HL-60 (cell line): ENCODE results near the gene FLNB.

Source experiments
- DNase-seq, 2 experiments: peaks; one replicate each; pipeline ENCODE4 v3.0.0-alpha.2; 2010 to 2020; ENCODE audit warnings: low read depth in 1 of 2, low spot score in 1 of 2
- H3K27ac ChIP-seq: fragments of 250-450 bp; sonication (Bioruptor Pico); replicated peaks from 2 replicates; pipeline ENCODE4 v1.5.1; 2020; ENCODE audit warnings: mild to moderate bottlenecking, moderate library complexity
- H3K27me3 ChIP-seq: fragments of 250-450 bp; sonication (Bioruptor Pico); 2 replicates; pipeline ENCODE4 v1.5.1; 2021; ENCODE audit warnings: mild to moderate bottlenecking, moderate library complexity; ENCODE audit not compliant: insufficient read depth, poor library complexity, severe bottlenecking
- H3K4me3 ChIP-seq: replicated peaks from 2 replicates; pipeline ENCODE4 v1.5.1; 2011; ENCODE audit warnings: mild to moderate bottlenecking, control low read depth, low read length; ENCODE audit not compliant: insufficient read depth
- GABPA ChIP-seq: IDR thresholded peaks from 2 replicates; pipeline ENCODE4 v1.6.1; 2012; ENCODE audit warnings: low read depth
- POLR2AphosphoS5 ChIP-seq: IDR thresholded peaks from 2 replicates; pipeline ENCODE4 v1.6.1; 2012; ENCODE audit warnings: low read depth
- SPI1 ChIP-seq: IDR thresholded peaks from 2 replicates; pipeline ENCODE4 v1.6.1; 2012; ENCODE audit warnings: low read depth, mild to moderate bottlenecking, borderline replicate concordance
- TF ChIP-seq, protein P1 (sequence below): IDR thresholded peaks from one replicate; pipeline ENCODE4 v1.5.1; 2011; ENCODE audit warnings: low read length, control low read depth, inconsistent platforms; ENCODE audit not compliant: insufficient read depth
- TF ChIP-seq, protein P2 (sequence below): IDR thresholded peaks from 2 replicates; pipeline ENCODE4 v1.6.1; 2012; ENCODE audit warnings: low read depth; ENCODE audit not compliant: insufficient replicate concordance

FLNB gene

DNA sequence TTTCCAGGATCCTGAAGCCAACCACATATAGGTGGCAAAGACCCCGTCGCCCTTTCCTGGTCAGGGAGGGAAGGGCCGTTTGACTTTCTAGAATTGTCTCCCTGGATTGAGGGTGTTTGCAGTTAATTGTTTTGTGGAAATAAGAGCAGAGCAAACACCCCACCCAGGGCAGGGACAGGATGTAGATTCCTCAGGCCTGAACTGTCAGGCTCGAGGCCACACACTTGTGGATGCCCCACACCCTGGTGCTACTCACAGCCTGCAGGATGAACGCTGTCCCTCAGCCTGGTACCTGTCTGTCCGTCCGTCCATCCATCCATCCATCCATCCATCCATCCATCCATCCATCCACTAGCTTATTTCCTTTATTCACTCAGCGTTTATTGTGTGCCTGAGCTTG is 29.9 kb upstream of the FLNB start:
- DNase-seq: no peak
- H3K27me3 ChIP-seq: no peaks in the 10 kb centered on the region
- H3K27ac ChIP-seq: no peak overlapping the region
- no peak for TF ChIP-seq GABPA
- TF ChIP-seq, protein P1, sequence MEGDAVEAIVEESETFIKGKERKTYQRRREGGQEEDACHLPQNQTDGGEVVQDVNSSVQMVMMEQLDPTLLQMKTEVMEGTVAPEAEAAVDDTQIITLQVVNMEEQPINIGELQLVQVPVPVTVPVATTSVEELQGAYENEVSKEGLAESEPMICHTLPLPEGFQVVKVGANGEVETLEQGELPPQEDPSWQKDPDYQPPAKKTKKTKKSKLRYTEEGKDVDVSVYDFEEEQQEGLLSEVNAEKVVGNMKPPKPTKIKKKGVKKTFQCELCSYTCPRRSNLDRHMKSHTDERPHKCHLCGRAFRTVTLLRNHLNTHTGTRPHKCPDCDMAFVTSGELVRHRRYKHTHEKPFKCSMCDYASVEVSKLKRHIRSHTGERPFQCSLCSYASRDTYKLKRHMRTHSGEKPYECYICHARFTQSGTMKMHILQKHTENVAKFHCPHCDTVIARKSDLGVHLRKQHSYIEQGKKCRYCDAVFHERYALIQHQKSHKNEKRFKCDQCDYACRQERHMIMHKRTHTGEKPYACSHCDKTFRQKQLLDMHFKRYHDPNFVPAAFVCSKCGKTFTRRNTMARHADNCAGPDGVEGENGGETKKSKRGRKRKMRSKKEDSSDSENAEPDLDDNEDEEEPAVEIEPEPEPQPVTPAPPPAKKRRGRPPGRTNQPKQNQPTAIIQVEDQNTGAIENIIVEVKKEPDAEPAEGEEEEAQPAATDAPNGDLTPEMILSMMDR: no peak
- TF ChIP-seq POLR2AphosphoS5: no peak
- TF ChIP-seq, protein P2, sequence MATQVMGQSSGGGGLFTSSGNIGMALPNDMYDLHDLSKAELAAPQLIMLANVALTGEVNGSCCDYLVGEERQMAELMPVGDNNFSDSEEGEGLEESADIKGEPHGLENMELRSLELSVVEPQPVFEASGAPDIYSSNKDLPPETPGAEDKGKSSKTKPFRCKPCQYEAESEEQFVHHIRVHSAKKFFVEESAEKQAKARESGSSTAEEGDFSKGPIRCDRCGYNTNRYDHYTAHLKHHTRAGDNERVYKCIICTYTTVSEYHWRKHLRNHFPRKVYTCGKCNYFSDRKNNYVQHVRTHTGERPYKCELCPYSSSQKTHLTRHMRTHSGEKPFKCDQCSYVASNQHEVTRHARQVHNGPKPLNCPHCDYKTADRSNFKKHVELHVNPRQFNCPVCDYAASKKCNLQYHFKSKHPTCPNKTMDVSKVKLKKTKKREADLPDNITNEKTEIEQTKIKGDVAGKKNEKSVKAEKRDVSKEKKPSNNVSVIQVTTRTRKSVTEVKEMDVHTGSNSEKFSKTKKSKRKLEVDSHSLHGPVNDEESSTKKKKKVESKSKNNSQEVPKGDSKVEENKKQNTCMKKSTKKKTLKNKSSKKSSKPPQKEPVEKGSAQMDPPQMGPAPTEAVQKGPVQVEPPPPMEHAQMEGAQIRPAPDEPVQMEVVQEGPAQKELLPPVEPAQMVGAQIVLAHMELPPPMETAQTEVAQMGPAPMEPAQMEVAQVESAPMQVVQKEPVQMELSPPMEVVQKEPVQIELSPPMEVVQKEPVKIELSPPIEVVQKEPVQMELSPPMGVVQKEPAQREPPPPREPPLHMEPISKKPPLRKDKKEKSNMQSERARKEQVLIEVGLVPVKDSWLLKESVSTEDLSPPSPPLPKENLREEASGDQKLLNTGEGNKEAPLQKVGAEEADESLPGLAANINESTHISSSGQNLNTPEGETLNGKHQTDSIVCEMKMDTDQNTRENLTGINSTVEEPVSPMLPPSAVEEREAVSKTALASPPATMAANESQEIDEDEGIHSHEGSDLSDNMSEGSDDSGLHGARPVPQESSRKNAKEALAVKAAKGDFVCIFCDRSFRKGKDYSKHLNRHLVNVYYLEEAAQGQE: no peak
- no peak for TF ChIP-seq SPI1
- no peak overlapping the region for H3K4me3 ChIP-seq

DNA sequence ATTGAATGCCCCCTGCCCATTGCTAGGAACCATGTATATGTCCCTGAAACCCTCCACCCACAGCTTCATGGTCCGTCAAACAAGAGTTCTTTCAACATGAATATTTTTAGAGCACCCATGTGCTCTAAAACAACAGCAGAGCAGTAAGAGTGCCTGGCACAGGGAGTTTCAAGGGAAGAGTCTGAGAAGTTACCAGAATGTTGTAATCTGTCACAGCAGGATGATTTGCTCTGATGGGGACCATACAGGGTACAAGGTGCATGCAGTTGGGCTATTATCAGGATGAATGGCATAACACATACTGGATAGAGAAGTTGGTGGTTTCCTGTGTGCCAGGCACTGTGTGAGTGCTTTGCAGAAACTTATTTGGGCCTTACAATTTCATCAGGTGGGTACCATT is 27.8 kb upstream of the FLNB start:
- TF ChIP-seq, protein P2: no peak
- TF ChIP-seq SPI1: no peak
- TF ChIP-seq POLR2AphosphoS5: no peak
- no peak for TF ChIP-seq GABPA
- TF ChIP-seq, protein P1: no peak
- H3K27ac ChIP-seq: peak overlapping the region; percentile 35; the same call in 1 of the 2 replicates

DNA sequence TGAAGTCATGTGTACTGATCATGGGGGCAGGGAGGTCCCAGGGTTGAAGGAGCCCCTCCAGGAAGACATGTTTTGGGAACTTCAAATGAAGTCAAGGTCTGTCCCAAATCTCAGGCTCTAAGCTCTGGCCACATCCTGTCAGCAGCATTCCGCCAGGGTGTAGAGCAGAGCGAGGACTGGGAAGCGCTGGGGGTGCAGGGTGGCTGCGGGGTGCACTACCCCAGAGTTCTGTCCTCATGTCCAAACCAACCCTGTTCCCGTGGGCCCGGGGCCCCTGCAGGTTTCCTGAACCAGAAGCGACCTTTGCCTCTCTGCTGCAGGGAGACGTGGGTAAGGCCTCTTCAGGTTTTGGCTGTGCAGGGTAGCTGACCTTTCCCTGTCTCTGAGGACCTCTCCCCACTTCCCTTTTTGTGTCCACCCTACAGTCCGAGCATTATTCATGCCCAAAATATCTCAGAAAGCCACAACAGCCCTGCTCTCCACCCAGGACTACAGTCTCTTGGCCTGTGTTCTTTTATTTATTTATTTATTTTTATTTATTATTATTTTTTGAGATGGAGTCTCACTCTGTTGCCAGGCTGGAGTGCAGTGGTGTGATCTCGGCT is 26.6 kb upstream of the FLNB start:
- no peaks in the 10 kb centered on the region for H3K27me3 ChIP-seq
- H3K4me3 ChIP-seq: no peak overlapping the region
- DNase-seq: no peak
- no peak overlapping the region; the same call in 1 of the 2 replicates for H3K27ac ChIP-seq
- TF ChIP-seq POLR2AphosphoS5: no peak
- TF ChIP-seq, protein P1: no peak
- TF ChIP-seq SPI1: peak; percentile 39

More for the DNA sequence above, 27.8 kb upstream of the FLNB start:
- H3K4me3 ChIP-seq: no peak overlapping the region
- peak; percentile 23 to 62 for DNase-seq
- H3K27me3 ChIP-seq: no peaks in the 10 kb centered on the region
